Measurements from ENCODE around the gene TPCN1.

The TPCN1 gene

GRCh38 chr12:113260636-113261300 lies 39.5 kb downstream of the TPCN1 start:
- no peak for TF ChIP-seq CTCF (IDR thresholded peaks at IDR 0.05; ENCODE audit: low read depth, low read length, missing control alignments)
- DNase-seq (ENCODE audit: low read depth): no peak
- no peak overlapping the region for H3K4me3 ChIP-seq (ENCODE audit: low read depth, low read length)

DNA sequence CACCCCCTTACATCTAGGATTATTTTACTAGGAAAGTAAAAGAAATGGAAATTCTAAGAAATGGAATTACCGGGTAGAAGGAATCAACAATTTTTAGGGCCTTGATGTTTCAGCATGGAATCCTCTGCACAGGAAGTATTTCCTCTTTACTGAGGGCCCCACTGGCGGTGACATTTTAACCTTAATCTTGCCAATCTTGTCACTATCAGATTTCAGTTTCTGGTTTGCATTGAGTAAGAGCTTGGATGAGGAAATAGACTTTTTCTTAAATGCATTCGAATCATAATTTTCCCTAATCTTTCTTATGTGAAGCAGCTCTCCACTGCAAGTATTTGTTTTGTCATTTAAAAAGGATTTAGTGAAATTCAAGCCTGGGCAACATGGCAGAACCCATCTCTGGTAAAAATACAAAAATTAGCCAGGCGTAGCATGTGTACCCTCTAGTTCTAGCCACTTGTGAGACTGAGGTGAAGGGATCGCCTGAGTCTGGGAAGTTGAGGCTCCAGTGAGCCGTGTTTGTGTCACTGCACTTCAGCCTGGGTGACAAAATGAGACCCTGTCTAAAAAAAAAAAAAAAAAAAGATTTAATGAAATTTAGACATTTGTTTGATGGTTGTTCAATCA lies 40.7 kb downstream of the TPCN1 start:
- no peak overlapping the region for H3K4me3 ChIP-seq (ENCODE audit: low read depth, low read length)
- no peak for DNase-seq (ENCODE audit: low read depth)

GRCh38 chr12:113262710-113263109 lies 41.4 kb downstream of the TPCN1 start:
- H3K4me3 ChIP-seq (ENCODE audit: low read depth, low read length): no peak overlapping the region
- TF ChIP-seq CTCF (IDR thresholded peaks at IDR 0.05; ENCODE audit: low read depth, low read length, missing control alignments): no peak
- DNase-seq (ENCODE audit: low read depth): no peak

More for the DNA sequence above, 40.7 kb downstream of the TPCN1 start:
- TF ChIP-seq CTCF (IDR thresholded peaks at IDR 0.05; ENCODE audit: low read depth, low read length, missing control alignments): no peak

GRCh38 chr12:113263431-113263963 lies 42.2 kb downstream of the TPCN1 start:
- no peak for TF ChIP-seq CTCF (IDR thresholded peaks at IDR 0.05; ENCODE audit: low read depth, low read length, missing control alignments)
- no peak overlapping the region for H3K4me3 ChIP-seq (ENCODE audit: low read depth, low read length)
- no peak for DNase-seq (ENCODE audit: low read depth)

- DNase-seq (ENCODE audit: low read depth): no peak
- no peak for TF ChIP-seq CTCF (IDR thresholded peaks at IDR 0.05; ENCODE audit: low read depth, low read length, missing control alignments)
- H3K4me3 ChIP-seq (ENCODE audit: low read depth, low read length): no peak overlapping the region
These were observed 45.0 kb downstream of the TPCN1 start for GRCh38 chr12:113266106-113266895.

DNA sequence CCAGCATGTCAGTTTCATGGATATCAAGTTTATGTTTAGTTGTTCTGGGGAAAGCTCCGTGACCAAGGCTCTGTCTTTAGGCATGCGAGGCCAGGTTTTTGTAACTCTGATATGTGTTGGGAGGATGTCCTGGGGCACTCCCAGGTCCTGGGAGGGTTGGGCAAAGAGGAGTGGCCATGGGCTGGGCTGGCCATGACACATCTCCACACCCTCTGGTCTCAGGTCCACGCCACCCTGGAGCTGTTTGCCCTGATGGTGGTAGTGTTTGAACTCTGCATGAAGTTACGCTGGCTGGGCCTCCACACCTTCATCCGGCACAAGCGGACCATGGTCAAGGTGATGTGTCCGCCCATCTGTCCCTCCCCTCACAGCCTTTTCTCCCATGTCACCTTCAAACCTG lies 46.4 kb downstream of the TPCN1 start:
- DNase-seq (ENCODE audit: low read depth): no peak
- no peak overlapping the region for H3K4me3 ChIP-seq (ENCODE audit: low read depth, low read length)
- no peak for TF ChIP-seq CTCF (IDR thresholded peaks at IDR 0.05; ENCODE audit: low read depth, low read length, missing control alignments)

Data from GM12864 (cell line).